MM.1S (cell line): ENCODE data around the gene TTC28.

Experiments used
- DNase-seq: peaks from one replicate; pipeline ENCODE4 v3.0.0-alpha.2; 2015
- H2AFZ ChIP-seq: fragments of 300-600 bp; sonication (generic); 2 replicates; pipeline ENCODE4 v1.6.0; 2016; ENCODE audit warnings: antibody characterized with exemption, low read length
- H3F3A ChIP-seq: fragments of 300-600 bp; sonication (generic); 2 replicates; pipeline ENCODE4 v1.6.1; 2016; ENCODE audit warnings: mild to moderate bottlenecking, antibody characterized with exemption, low read length, moderate library complexity, mixed read lengths; ENCODE audit not compliant: insufficient read depth
- H3K27ac ChIP-seq: fragments of 300-600 bp; sonication (generic); 2 replicates; pipeline ENCODE4 v1.5.1; 2016; ENCODE audit warnings: mild to moderate bottlenecking, low read length
- H3K27me3 ChIP-seq: fragments of 300-600 bp; sonication (generic); replicated peaks from 2 replicates; pipeline ENCODE4 v1.6.0; 2016; ENCODE audit warnings: low read length; ENCODE audit not compliant: insufficient read depth
- H3K36me3 ChIP-seq: fragments of 300-600 bp; sonication (generic); replicated peaks from 2 replicates; pipeline ENCODE4 v1.6.1; 2016; ENCODE audit warnings: mild to moderate bottlenecking, low read length, mixed read lengths; ENCODE audit not compliant: insufficient read depth
- H3K4me1 ChIP-seq: fragments of 300-600 bp; sonication (generic); 2 replicates; pipeline ENCODE4 v1.6.1; 2016; ENCODE audit warnings: low read length, mixed read lengths
- H3K4me2 ChIP-seq: fragments of 300-600 bp; sonication (generic); 2 replicates; pipeline ENCODE4 v1.6.0; 2016; ENCODE audit warnings: low read depth, low read length
- H3K4me3 ChIP-seq: fragments of 300-600 bp; sonication (generic); 2 replicates; pipeline ENCODE4 v1.5.1; 2016; ENCODE audit warnings: low read length, mixed read lengths
- H3K79me2 ChIP-seq: fragments of 300-600 bp; sonication (generic); 2 replicates; pipeline ENCODE4 v1.6.1; 2016; ENCODE audit warnings: mixed run types, low read length, mixed read lengths
- H3K9ac ChIP-seq: fragments of 300-600 bp; sonication (generic); 2 replicates; pipeline ENCODE4 v1.6.1; 2016; ENCODE audit warnings: low read length, mixed read lengths
- H3K9me2 ChIP-seq: fragments of 300-600 bp; sonication (generic); replicated peaks from 2 replicates; pipeline ENCODE4 v1.6.1; 2016; ENCODE audit warnings: mild to moderate bottlenecking, low read length, mixed read lengths; ENCODE audit not compliant: insufficient read depth
- H3K9me3 ChIP-seq: fragments of 300-600 bp; sonication (generic); replicated peaks from 2 replicates; pipeline ENCODE4 v1.6.1; 2016; ENCODE audit warnings: mild to moderate bottlenecking, low read length, mixed read lengths; ENCODE audit not compliant: insufficient read depth
- H4K20me1 ChIP-seq: fragments of 300-600 bp; sonication (generic); 2 replicates; pipeline ENCODE4 v1.6.1; 2016; ENCODE audit warnings: mild to moderate bottlenecking, low read length, moderate library complexity, mixed read lengths; ENCODE audit not compliant: insufficient read depth
- EZH2 ChIP-seq: fragments of 300-600 bp; sonication (generic); optimal IDR thresholded peaks from 2 replicates; pipeline ENCODE3; 2017; ENCODE audit warnings: low read depth, mild to moderate bottlenecking, antibody characterized with exemption, low read length, mixed read lengths
- EZH2phosphoT487 ChIP-seq: fragments of 300-600 bp; sonication (generic); IDR thresholded peaks from 2 replicates; pipeline ENCODE4 v1.6.1; 2018; ENCODE audit warnings: antibody characterized with exemption, low read length
- TF ChIP-seq, protein P1 (sequence below): fragments of 300-600 bp; sonication (generic); IDR thresholded peaks from 2 replicates; pipeline ENCODE4 v1.5.1; 2016; ENCODE audit warnings: antibody characterized with exemption, low read length, mixed read lengths

The TTC28 gene

DNA sequence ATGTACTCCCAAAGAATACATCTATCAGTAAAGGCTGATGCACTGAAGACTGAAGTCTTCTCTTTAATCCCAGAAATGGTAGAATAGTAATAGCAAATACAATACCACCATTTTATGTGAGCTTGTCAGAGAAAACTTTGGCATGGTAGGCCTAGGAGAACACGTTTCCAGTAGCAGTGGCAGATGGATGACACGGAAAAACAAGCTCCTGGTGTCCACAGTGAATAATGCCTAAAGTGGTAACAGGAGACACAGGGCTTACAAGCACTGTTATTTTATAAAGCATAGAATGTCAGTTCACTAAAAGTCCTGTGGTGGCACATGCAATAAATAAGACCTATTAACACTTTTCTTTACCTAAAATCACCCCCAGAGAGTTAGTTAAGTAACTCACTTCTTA, 277.6 kb downstream of the TTC28 start:
- no peak for DNase-seq
- no peaks in the 10 kb centered on the region for H3K79me2 ChIP-seq
- no peak overlapping the region for H3K4me3 ChIP-seq
- H3K9me3 ChIP-seq, result no peaks in the 10 kb centered on the region
- H2AFZ ChIP-seq, result no peak overlapping the region
- H3K27me3 ChIP-seq, result no peaks in the 10 kb centered on the region
- H3K4me1 ChIP-seq, result no peaks in the 10 kb centered on the region
- no peaks in the 10 kb centered on the region for H4K20me1 ChIP-seq
- no peaks in the 10 kb centered on the region for H3K36me3 ChIP-seq
- no peaks in the 10 kb centered on the region for H3K9me2 ChIP-seq
- no peak overlapping the region for H3K4me2 ChIP-seq
- H3F3A ChIP-seq, result no peaks in the 10 kb centered on the region
- H3K9ac ChIP-seq, result no peak overlapping the region
- TF ChIP-seq EZH2phosphoT487, result no peak
- TF ChIP-seq, protein P1, sequence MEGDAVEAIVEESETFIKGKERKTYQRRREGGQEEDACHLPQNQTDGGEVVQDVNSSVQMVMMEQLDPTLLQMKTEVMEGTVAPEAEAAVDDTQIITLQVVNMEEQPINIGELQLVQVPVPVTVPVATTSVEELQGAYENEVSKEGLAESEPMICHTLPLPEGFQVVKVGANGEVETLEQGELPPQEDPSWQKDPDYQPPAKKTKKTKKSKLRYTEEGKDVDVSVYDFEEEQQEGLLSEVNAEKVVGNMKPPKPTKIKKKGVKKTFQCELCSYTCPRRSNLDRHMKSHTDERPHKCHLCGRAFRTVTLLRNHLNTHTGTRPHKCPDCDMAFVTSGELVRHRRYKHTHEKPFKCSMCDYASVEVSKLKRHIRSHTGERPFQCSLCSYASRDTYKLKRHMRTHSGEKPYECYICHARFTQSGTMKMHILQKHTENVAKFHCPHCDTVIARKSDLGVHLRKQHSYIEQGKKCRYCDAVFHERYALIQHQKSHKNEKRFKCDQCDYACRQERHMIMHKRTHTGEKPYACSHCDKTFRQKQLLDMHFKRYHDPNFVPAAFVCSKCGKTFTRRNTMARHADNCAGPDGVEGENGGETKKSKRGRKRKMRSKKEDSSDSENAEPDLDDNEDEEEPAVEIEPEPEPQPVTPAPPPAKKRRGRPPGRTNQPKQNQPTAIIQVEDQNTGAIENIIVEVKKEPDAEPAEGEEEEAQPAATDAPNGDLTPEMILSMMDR, result no peak
- no peak for TF ChIP-seq EZH2
- no peak overlapping the region for H3K27ac ChIP-seq

- Histone ChIP-seq H3K36me3 (no peaks in the 10 kb centered on the region), H3K27me3 (no peaks in the 10 kb centered on the region), H3K9me2 (no peaks in the 10 kb centered on the region), H3K79me2 (no peaks in the 10 kb centered on the region), H3F3A (no peaks in the 10 kb centered on the region), H3K4me1 (no peaks in the 10 kb centered on the region), H3K9me3 (no peaks in the 10 kb centered on the region), H2AFZ (no peak overlapping the region), H3K4me2 (no peak overlapping the region), H4K20me1 (no peaks in the 10 kb centered on the region), H3K9ac (no peak overlapping the region), H3K27ac (no peak overlapping the region), H3K4me3 (no peak overlapping the region)
- no peak for DNase-seq
- TF ChIP-seq EZH2, result no peak
- TF ChIP-seq EZH2phosphoT487, result no peak
- TF ChIP-seq, protein P1, result no peak
Measured at GRCh38 chr22:28398981-28399380, 280.7 kb downstream of the TTC28 start.

DNA sequence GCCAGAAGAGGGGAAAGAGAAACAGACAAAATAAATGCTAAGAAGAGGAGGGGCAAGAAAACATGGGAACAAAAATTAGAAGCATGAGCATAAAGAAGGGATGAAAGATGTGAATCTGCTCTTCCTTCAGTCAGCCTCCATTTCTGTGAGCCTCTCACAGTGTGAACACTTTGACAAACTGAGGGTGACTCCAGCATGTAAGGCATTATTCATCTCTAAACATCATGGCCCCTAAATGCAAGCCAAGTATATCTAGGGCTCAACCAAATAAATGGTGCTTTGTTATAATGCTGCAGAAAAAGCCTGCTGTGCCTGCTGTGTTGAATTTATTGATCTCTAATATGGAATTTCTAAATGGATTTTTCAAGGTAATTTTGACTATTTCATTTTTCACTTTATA, 281.3 kb downstream of the TTC28 start:
- Histone ChIP-seq H3F3A (no peaks in the 10 kb centered on the region), H3K9ac (no peak overlapping the region), H4K20me1 (no peaks in the 10 kb centered on the region), H3K9me3 (no peaks in the 10 kb centered on the region), H3K4me3 (no peak overlapping the region), H2AFZ (no peak overlapping the region), H3K79me2 (no peaks in the 10 kb centered on the region), H3K27me3 (no peaks in the 10 kb centered on the region), H3K4me2 (no peak overlapping the region), H3K4me1 (no peaks in the 10 kb centered on the region), H3K36me3 (no peaks in the 10 kb centered on the region), H3K27ac (no peak overlapping the region), H3K9me2 (no peaks in the 10 kb centered on the region)
- TF ChIP-seq, protein P1, result no peak
- TF ChIP-seq EZH2phosphoT487, result no peak
- no peak for TF ChIP-seq EZH2
- no peak for DNase-seq
